BJ (cell line): ENCODE results near the gene BAD. TPM values are rescaled to one million over a fixed set of nuclear protein-coding genes. Genes with fewer than 3 reads are reported as not detected.

Source experiments
- CTCF ChIA-PET: fragments of 350-600 bp; formaldehyde crosslinking; extraction: SDS; loops from one replicate; lab custom pipeline; 2021; ENCODE audit warnings: antibody characterized with exemption, inconsistent platforms; lab: Yijun Ruan, JAX
- POLR2A ChIA-PET: fragments of 300-600 bp; sonication (Branson Sonifier 250); formaldehyde crosslinking; extraction: SDS; loops from one replicate; lab custom pipeline; 2021; ENCODE audit warnings: antibody characterized with exemption; lab: Charles Lee
- DNase-seq: peaks from one replicate; pipeline ENCODE4 v3.0.0-alpha.2; 2011; ENCODE audit warnings: low read depth
- H3K27me3 ChIP-seq: 2 replicates; pipeline ENCODE4 v1.6.0; 2011; ENCODE audit warnings: low read length; ENCODE audit not compliant: control insufficient read depth, insufficient read depth
- H3K36me3 ChIP-seq: 2 replicates; pipeline ENCODE4 v1.5.1; 2011; ENCODE audit warnings: low read length; ENCODE audit not compliant: control insufficient read depth, insufficient read depth
- H3K4me3 ChIP-seq: 2 replicates; pipeline ENCODE4 v1.5.1; 2011; ENCODE audit warnings: low read depth, mild to moderate bottlenecking, control low read depth, low read length
- CTCF ChIP-seq: IDR thresholded peaks from 2 replicates; pipeline ENCODE4 v1.5.1; 2011; ENCODE audit warnings: low read depth, mild to moderate bottlenecking, control low read depth, inconsistent platforms, low read length, moderate library complexity; ENCODE audit not compliant: insufficient read depth
- polyA plus RNA-seq: library from polyadenylated mRNA; depleted of rRNA; stranded (reverse); fragments of >200 nt; gene quantifications from 2 replicates; pipeline ENCODE4 v1.2.3, GENCODE V29; 2011; rRNA removed
- small RNA-seq: library from RNA; depleted of rRNA; stranded (forward); fragments of <200 nt; gene quantifications from one replicate; pipeline ENCODE3, GENCODE V24; 2012; ENCODE audit warnings: low replicate concordance, low read depth; ENCODE audit not compliant: insufficient read length

The BAD gene
- polyA plus RNA-seq, 1 experiment: 85.3 TPM

GRCh38 chr11:64223001-64223651 lies 61.3 kb downstream of the BAD start:
- no peak for TF ChIP-seq CTCF
- Histone ChIP-seq H3K36me3 (peaks cover 17% of the 10 kb centered on the region), H3K4me3 (no peak overlapping the region), H3K27me3 (no peaks in the 10 kb centered on the region)
- CTCF ChIA-PET: interaction anchor here (0.8 to 4.8 kb wide), 5 partner anchors 7 to 80 kb away, joined by 3 to 26 read pairs (median 6); partner anchors contain the start of gene FERMT3
- no peak for DNase-seq
- POLR2A ChIA-PET: no interaction called here

GRCh38 chr11:64222651-64223000 lies 61.8 kb downstream of the BAD start:
- no peak for DNase-seq

GRCh38 chr11:64220798-64221197 lies 63.7 kb downstream of the BAD start:
- no peak overlapping the region for H3K4me3 ChIP-seq
- no peak for TF ChIP-seq CTCF
- POLR2A ChIA-PET: no interaction called here
- CTCF ChIA-PET: interaction anchor here (4.8 kb wide), 1 partner anchor 15 kb away, joined by 26 read pairs; the partner anchor contains the start of gene FERMT3
- H3K27me3 ChIP-seq: no peaks in the 10 kb centered on the region
- DNase-seq: no peak
- H3K36me3 ChIP-seq: peaks cover 17% of the 10 kb centered on the region

More at GRCh38 chr11:64222651-64223000, 61.8 kb downstream of the BAD start:
- TF ChIP-seq CTCF: no peak
- POLR2A ChIA-PET: no interaction called here
- CTCF ChIA-PET: interaction anchor here (4.8 kb wide), 1 partner anchor 17 kb away, joined by 26 read pairs; the partner anchor contains the start of gene FERMT3
- Histone ChIP-seq H3K4me3 (no peak overlapping the region), H3K27me3 (no peaks in the 10 kb centered on the region), H3K36me3 (peaks cover 17% of the 10 kb centered on the region)

- POLR2A ChIA-PET: no interaction called here
These were observed 64.2 kb downstream of the BAD start for GRCh38 chr11:64220271-64220670.

More at GRCh38 chr11:64220271-64220670, 64.2 kb downstream of the BAD start:
- Histone ChIP-seq H3K27me3 (no peaks in the 10 kb centered on the region), H3K36me3 (peaks cover 17% of the 10 kb centered on the region), H3K4me3 (no peak overlapping the region)
- DNase-seq: no peak
- CTCF ChIA-PET: interaction anchor here (4.8 kb wide), 1 partner anchor 14 kb away, joined by 26 read pairs; the partner anchor contains the start of gene FERMT3
- no peak for TF ChIP-seq CTCF

Small RNAs within 50 kb of the gene (small RNA-seq; reads per million reads assigned to genes)
- not detected for gene RF00019

Other genes with a start within 250 kb of the BAD start
- gene FLRT1, start 248.7 kb downstream of the BAD start, polyA plus RNA-seq: 0.32 and 0.42 TPM in 2 replicates
- 11.7 and 12.4 TPM in 2 replicates for gene MACROD1, start 118.6 kb downstream of the BAD start, polyA plus RNA-seq
- 139 and 150 TPM in 2 replicates for gene STIP1, start 98.5 kb downstream of the BAD start, polyA plus RNA-seq
- gene FERMT3, start 77.9 kb downstream of the BAD start, polyA plus RNA-seq: 0.83 and 1.9 TPM in 2 replicates
- gene TRPT1, start 58.5 kb downstream of the BAD start, polyA plus RNA-seq: 30.7 and 53.1 TPM in 2 replicates
- 40.5 and 51.2 TPM in 2 replicates for gene NUDT22, start 58.4 kb downstream of the BAD start, polyA plus RNA-seq
- gene DNAJC4, start 54.1 kb downstream of the BAD start, polyA plus RNA-seq: 23.5 and 42.1 TPM in 2 replicates
- gene VEGFB, start 50.1 kb downstream of the BAD start, polyA plus RNA-seq: 10.2 and 13.2 TPM in 2 replicates
- 65.6 and 76.2 TPM in 2 replicates for gene FKBP2, start 43.6 kb downstream of the BAD start, polyA plus RNA-seq
- gene PPP1R14B, start 37.7 kb downstream of the BAD start, polyA plus RNA-seq: 174 and 283 TPM in 2 replicates
- gene PLCB3, start 33.1 kb downstream of the BAD start, polyA plus RNA-seq: 17.9 and 30.2 TPM in 2 replicates
- 22.6 and 33.7 TPM in 2 replicates for gene GPR137, start 1.2 kb upstream of the BAD start, polyA plus RNA-seq
- gene KCNK4, start 6.6 kb upstream of the BAD start, polyA plus RNA-seq: 0.05 TPM in 1 of 2 replicates, not detected in the other
- not detected in 2 replicates for gene CATSPERZ, start 15.7 kb upstream of the BAD start, polyA plus RNA-seq
- gene ESRRA, start 20.9 kb upstream of the BAD start, polyA plus RNA-seq: 8.9 and 17.4 TPM in 2 replicates
- gene TRMT112, start 32.9 kb upstream of the BAD start, polyA plus RNA-seq: 154 and 189 TPM in 2 replicates
- 398 and 468 TPM in 2 replicates for gene PRDX5, start 33.5 kb upstream of the BAD start, polyA plus RNA-seq
- 0.49 and 0.66 TPM in 2 replicates for gene CCDC88B, start 55.5 kb upstream of the BAD start, polyA plus RNA-seq
- gene RPS6KA4, start 74.5 kb upstream of the BAD start, polyA plus RNA-seq: 22.9 and 33.8 TPM in 2 replicates